Activated CD8-positive, alpha-beta memory T cell treated with anti-CD3 and anti-CD28 coated beads for 24 hours (primary cell): ENCODE measurements around the gene EEF1A2.
"Not testable (repeated sequence)": the region's sequence is repeated elsewhere in the genome, so short reads cannot be mapped to it uniquely, and the experiment has no call there.

Source experiments
- DNase-seq: peaks from one replicate; pipeline ENCODE4 v3.0.0-alpha.2; 2020

The EEF1A2 gene

GRCh38 chr20:63519668-63520503 lies 21.0 kb upstream of the EEF1A2 start:
- no peak for DNase-seq

DNA sequence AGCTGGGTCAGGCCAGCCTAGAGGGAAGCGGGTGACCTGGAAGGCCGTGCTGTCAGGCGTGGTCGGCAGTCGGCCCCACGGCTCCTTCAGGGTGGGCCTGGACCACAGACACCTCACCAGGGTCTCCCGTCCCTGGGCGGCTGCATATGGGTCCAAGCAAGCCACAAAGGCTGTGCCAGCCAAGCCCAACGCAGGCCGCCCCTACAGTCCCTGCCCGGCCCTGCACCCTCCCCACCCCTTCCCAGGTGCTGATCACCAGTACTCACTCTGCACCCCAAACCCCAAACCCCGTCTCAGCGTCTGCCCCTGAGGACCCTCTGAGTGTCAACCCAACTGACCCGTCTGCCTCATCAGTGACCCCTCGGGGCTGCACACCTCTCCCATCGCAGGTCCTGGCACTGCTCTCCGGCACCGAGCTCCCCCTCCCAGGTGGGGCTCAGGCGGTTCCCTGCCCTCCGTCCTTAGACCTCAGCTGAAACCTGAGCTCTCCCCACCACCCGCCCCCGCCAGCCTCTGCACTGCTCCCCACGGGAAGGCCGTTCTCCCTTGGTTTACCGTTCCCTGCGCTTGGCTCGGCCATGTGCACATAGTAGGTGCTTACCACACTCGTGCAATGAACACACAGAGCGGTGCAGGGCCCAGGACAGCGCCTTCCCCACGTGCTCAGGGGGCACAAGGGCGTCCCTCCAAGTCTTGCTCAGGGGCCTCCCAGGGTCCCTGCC lies 20.2 kb upstream of the EEF1A2 start:
- DNase-seq: no peak

DNA sequence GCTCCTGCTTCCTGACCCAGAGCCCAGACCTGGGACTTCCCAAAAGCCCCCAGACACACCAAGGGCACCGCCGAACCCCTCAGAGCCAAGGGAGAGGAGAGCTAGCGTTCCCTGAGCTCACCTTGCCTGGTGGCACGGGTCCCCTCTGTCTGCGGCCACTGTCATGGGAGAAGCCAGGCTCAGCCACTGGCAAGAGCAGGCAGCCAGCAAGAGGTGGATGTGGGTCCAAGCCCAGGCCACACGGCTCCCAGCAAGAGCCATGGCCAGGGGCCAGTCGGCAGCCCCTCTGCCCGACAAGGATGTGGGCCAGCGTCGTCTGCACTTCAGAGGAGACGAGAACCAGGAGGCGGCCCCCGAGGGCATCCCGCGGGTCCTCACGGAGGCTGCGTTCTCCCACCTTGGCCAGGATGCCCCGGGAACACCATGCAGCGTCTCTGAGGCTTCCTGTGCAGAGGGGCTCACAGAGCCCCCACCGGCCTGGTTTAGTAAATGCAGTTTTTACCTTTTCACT lies 19.5 kb upstream of the EEF1A2 start:
- no peak for DNase-seq

- DNase-seq: no peak
These were observed 18.8 kb upstream of the EEF1A2 start for GRCh38 chr20:63517376-63518309.

DNA sequence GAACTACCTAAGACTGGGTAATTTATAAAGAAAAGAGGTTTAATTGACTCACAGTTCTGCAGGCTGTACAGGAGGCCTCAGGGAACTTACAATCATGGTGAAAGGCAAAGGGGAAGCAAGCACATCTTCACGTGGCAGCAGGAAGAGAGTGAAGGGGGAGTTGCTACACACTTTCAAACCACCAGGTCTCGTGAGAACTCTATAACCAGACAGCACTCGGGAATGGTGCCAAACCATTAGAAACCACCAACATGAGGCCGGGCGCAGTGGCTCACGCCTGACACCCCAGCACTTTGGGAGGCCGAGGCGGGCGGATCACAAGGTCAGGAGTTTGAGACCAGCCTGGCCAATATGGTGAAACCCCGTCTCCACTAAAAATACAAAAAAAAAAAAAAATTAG lies 15.6 kb upstream of the EEF1A2 start:
- DNase-seq: not testable (repeated sequence)

- DNase-seq: no peak
These were observed 14.3 kb upstream of the EEF1A2 start for GRCh38 chr20:63513207-63513606.

GRCh38 chr20:63509088-63509564 lies 10.2 kb upstream of the EEF1A2 start:
- DNase-seq: no peak

DNA sequence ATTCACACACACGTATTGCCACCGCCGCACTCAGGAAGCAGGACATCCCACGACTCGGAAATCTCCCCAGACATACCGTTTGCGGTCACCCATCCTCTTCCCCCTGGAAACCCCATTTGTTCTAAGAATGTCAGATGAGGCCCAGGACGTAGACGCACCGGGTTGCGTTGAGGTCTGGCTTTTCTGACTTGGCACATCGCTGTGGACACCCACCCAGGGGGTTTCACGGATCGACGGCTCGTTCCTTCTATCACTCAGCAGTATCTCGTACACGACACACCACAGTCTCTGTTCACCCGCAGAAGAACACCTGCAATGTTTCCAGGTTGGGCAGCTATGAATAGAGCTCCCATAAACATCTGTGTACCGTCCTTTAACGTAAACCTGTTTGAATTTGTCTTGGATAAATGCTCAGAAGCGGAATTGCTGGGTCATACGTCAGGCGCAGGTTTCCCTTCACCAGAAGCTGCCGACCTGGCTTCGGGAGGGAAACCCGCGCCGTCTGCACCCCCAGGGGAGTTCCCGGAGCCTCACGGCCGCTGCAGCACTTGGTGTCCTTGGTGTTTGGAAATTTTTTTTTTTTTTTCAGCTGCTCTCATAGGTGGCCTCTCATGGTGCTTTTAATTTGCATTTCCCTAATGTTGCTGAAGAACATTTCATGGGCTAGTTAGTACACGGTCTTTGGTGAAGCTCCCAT lies 9.3 kb upstream of the EEF1A2 start:
- DNase-seq: no peak

DNA sequence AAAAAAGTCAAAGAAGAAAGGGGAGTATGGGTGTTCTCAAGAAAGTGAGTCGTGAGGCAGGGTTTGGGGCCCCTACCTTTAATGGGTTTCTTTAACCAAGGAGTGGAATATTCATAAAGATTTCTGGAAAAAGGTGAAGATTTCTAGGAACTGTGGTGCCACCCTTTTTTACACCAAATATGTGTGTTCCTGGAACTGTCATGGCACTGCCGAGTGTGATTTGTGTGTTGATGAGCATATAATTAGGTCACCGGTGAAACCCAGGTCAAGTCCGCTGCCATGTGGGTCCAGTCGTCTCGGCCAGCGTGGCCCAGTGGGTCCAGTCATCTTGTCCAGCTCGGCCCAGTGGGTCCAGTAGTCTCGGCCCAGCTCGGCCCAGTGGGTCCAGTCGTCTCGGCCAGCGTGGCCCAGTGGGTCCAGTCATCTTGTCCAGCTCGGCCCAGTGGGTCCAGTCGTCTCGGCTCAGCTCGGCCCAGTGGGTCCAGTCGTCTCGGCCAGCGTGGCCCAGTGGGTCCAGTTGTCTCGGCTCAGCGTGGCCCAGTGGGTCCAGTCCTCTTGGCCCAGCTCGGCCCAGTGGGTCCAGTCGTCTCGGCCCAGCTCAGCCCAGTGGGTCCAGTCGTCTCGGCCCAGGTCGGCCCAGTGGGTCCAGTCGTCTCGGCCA lies 8.3 kb upstream of the EEF1A2 start:
- DNase-seq: no peak

GRCh38 chr20:63505723-63506122 lies 6.8 kb upstream of the EEF1A2 start:
- DNase-seq: no peak

DNA sequence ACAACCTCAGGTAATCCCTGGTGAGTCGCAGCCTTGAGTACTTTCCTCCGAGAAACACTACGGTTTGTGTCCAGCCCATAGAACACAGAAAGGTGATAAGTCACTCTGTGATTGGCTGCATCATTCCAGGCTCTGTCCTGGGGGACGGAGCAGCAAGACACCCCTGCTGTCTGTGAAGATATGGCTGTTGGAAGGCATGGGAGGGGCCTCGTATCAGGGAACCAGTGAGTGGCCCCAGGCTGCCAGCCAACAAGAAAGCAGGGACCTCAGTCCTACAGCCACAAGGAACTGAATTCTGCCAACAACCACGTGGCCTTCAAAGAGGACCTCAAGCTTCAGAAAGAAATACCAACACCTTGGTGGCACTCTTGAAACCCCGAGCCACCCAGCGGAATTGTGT lies 6.4 kb upstream of the EEF1A2 start:
- DNase-seq: no peak

- no peak for DNase-seq
These were observed 5.8 kb upstream of the EEF1A2 start for GRCh38 chr20:63504642-63505041.

DNA sequence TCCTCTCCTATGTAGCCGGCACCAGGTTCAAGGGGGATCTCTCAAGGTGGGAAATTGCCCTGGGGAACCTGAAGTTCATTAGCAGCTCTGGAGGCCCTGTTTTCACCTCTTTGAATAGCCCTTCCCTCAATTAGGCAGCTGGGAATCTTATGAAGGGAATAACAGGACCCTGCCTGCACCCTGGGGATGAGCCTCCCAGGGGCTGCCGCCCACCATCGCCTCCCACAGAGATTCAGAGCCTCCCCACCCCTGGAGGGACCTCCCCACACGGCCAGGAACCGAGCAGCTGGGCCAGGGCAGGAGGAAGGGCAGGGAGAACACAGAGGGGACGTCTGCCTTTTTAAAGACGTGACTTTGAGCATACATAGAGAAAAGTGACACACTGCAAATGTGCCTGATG lies 4.6 kb upstream of the EEF1A2 start:
- no peak for DNase-seq

- no peak for DNase-seq
These were observed 3.8 kb upstream of the EEF1A2 start for GRCh38 chr20:63502671-63503172.

DNA sequence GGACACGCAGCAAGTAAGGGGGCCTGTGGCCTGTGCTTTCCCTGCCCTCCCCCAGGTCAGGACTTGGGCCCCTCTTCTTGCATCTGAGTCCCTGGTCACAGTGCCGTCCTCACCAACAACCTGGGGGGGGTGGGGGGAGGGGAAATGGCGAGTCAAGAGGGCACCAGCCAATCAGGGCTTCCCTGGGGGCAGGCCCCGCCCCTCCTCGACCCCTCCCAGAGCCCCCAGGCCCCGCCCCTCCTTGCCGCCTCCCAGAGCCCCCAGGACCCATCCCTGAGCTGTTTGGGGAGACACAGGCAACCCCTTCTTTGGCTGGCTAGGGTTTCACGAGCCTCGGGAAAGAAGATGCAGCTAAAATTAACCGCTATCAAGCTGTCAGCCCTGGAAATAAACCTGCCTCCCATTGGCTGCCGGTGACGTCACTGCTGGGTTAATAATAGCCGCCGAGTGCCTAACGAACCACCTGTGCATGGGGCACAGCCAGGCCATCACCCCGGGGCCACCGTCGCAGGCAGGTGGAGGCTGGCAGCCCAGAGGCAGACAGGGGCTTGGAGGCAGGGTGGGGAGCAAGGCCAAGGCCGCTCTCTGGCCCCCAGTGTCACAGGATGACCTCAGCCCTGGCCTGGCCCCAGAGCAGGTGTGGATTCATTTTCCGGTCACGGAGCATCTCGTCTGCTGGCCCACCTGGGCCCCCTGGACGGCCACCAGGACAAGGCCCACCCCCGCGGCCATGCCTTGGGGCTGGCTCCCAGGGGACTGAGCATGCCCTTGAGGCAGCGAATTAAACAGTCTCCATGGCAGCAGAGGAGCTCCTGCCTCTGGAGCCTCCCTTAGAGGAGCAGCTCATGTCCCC lies 3.2 kb upstream of the EEF1A2 start:
- no peak for DNase-seq

DNA sequence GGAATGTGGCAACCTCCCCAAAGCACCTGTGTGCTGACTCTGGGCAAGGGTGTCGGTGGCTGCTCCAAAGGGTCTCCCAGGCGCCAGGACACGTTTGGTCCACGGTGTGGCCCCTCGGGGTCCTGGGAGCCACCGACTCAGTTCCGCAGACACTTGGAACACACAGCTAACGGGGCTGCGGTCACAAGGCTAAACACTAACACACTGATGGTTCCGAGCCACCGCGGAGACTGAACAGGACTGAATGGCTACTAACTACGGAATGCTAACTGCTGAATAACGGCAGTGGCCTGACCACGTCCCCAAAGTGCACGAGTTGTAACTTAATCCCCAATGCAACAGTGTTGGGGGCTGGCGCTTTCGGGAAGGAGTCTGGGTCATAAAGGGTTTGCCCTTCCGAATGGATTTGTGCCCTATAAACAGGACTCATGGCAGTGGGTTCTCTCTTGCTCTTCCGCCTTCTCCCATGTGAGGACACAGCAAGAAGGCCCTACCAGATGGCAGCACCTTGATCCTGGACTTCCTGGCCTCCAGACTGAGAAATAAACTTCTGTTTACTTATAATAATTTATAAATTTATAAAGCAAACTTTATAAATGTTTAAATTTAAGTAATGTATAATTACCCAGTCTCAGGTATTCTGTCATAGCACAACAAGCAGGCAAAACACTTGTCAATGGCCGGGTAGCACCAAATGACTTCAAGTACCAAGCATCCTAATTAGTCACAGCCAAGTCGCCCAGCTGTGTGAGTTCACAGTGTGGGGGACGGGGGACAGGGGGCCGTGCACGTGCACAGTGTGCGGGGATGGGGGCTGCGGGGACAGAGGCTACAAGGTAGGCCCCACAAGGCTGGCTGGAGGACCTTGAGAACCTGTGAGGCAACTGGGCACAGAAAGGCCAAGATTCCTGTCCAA lies 2.3 kb upstream of the EEF1A2 start:
- DNase-seq: no peak

DNA sequence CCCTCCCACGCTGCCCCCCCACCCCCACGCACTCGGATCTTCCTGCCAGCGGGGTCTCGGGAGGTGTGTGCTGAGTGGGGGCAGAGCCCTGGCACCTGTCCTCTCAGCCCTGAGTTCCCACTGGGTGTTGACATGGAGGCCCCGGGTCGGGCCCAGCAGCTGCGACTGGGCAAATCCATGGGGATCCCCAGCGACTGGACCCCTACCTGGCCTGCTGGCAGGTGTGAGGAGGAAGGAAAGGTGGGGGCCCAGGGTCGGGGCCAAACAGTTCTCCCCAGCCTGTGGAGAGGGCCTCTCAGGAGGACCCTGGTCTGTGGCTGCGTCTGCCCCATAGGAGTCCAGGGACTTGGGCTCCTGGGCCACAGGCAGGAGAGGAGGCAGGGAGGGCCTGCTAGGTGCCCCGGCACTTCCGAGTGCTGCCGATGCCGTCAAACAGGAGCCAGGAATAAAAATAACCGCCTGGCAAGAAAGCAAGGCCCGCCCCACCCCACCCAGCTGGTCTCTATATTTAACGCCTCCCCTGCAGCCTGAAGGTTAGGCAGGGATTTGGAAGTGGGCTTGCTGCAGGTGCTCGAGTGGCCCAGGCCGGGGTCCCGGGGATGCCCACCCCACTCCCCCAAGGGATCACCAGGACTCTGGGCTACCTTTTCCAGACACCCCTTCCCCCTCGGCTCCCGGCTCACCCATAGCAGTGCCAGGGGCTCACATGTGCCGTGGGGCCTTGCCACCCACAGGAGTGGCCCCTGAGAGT lies 1.4 kb upstream of the EEF1A2 start:
- DNase-seq: no peak

DNA sequence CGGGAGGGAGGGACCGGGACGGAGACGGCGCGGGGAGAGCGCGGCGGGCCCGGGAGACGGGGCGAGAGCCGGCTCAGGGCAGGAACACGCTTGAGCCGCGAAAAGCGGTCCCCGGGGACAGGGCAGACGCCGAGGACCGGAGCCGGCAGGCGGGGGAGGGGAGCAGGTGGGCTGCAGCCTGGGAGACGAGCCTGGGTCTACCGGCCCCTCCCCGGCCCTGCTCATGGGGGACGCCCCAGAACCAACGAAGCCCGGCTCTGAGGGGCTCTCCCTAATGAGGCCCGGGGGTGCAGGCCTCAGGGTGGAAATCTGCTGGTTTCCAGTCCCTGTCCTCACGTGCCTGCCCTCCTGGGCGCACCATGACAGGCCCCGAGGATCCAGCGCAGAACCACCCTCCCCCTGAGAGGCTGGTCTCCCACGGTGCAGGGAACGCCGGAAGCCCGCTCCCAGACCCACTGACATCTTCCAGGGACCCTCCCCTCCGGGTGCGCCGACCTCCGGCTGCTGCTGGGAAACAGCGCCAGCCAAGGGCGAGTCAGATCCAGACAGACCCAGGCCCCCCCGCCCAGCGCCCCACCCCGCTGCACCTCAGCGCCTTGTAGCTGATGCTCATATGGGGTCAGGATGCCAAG lies 571 bp upstream of the EEF1A2 start:
- no peak for DNase-seq
